MM.1S (cell line): ENCODE results near the gene EXOC4.

ENCODE experiments used
- DNase-seq: peaks from one replicate; pipeline ENCODE4 v3.0.0-alpha.2; 2015
- H2AFZ ChIP-seq: fragments of 300-600 bp; sonication (generic); 2 replicates; pipeline ENCODE4 v1.6.0; 2016; ENCODE audit warnings: antibody characterized with exemption, low read length
- H3F3A ChIP-seq: fragments of 300-600 bp; sonication (generic); 2 replicates; pipeline ENCODE4 v1.6.1; 2016; ENCODE audit warnings: mild to moderate bottlenecking, antibody characterized with exemption, low read length, moderate library complexity, mixed read lengths; ENCODE audit not compliant: insufficient read depth
- H3K27ac ChIP-seq: fragments of 300-600 bp; sonication (generic); 2 replicates; pipeline ENCODE4 v1.5.1; 2016; ENCODE audit warnings: mild to moderate bottlenecking, low read length
- H3K27me3 ChIP-seq: fragments of 300-600 bp; sonication (generic); replicated peaks from 2 replicates; pipeline ENCODE4 v1.6.0; 2016; ENCODE audit warnings: low read length; ENCODE audit not compliant: insufficient read depth
- H3K36me3 ChIP-seq: fragments of 300-600 bp; sonication (generic); replicated peaks from 2 replicates; pipeline ENCODE4 v1.6.1; 2016; ENCODE audit warnings: mild to moderate bottlenecking, low read length, mixed read lengths; ENCODE audit not compliant: insufficient read depth
- H3K4me1 ChIP-seq: fragments of 300-600 bp; sonication (generic); 2 replicates; pipeline ENCODE4 v1.6.1; 2016; ENCODE audit warnings: low read length, mixed read lengths
- H3K4me2 ChIP-seq: fragments of 300-600 bp; sonication (generic); 2 replicates; pipeline ENCODE4 v1.6.0; 2016; ENCODE audit warnings: low read depth, low read length
- H3K4me3 ChIP-seq: fragments of 300-600 bp; sonication (generic); 2 replicates; pipeline ENCODE4 v1.5.1; 2016; ENCODE audit warnings: low read length, mixed read lengths
- H3K79me2 ChIP-seq: fragments of 300-600 bp; sonication (generic); 2 replicates; pipeline ENCODE4 v1.6.1; 2016; ENCODE audit warnings: mixed run types, low read length, mixed read lengths
- H3K9ac ChIP-seq: fragments of 300-600 bp; sonication (generic); 2 replicates; pipeline ENCODE4 v1.6.1; 2016; ENCODE audit warnings: low read length, mixed read lengths
- H3K9me2 ChIP-seq: fragments of 300-600 bp; sonication (generic); replicated peaks from 2 replicates; pipeline ENCODE4 v1.6.1; 2016; ENCODE audit warnings: mild to moderate bottlenecking, low read length, mixed read lengths; ENCODE audit not compliant: insufficient read depth
- H3K9me3 ChIP-seq: fragments of 300-600 bp; sonication (generic); replicated peaks from 2 replicates; pipeline ENCODE4 v1.6.1; 2016; ENCODE audit warnings: mild to moderate bottlenecking, low read length, mixed read lengths; ENCODE audit not compliant: insufficient read depth
- H4K20me1 ChIP-seq: fragments of 300-600 bp; sonication (generic); 2 replicates; pipeline ENCODE4 v1.6.1; 2016; ENCODE audit warnings: mild to moderate bottlenecking, low read length, moderate library complexity, mixed read lengths; ENCODE audit not compliant: insufficient read depth
- CTCF ChIP-seq: fragments of 300-600 bp; sonication (generic); IDR thresholded peaks from 2 replicates; pipeline ENCODE4 v1.5.1; 2016; ENCODE audit warnings: antibody characterized with exemption, low read length, mixed read lengths
- EZH2 ChIP-seq: fragments of 300-600 bp; sonication (generic); optimal IDR thresholded peaks from 2 replicates; pipeline ENCODE3; 2017; ENCODE audit warnings: low read depth, mild to moderate bottlenecking, antibody characterized with exemption, low read length, mixed read lengths
- EZH2phosphoT487 ChIP-seq: fragments of 300-600 bp; sonication (generic); IDR thresholded peaks from 2 replicates; pipeline ENCODE4 v1.6.1; 2018; ENCODE audit warnings: antibody characterized with exemption, low read length

Gene EXOC4

GRCh38 chr7:133489906-133490305, 237.0 kb downstream of the EXOC4 start:
- Histone ChIP-seq H3K36me3 (no peaks in the 10 kb centered on the region), H3K27ac (no peak overlapping the region), H3K9me2 (no peaks in the 10 kb centered on the region), H3K4me1 (no peaks in the 10 kb centered on the region), H3K4me2 (no peak overlapping the region), H3K4me3 (no peak overlapping the region), H4K20me1 (no peaks in the 10 kb centered on the region), H3K27me3 (no peaks in the 10 kb centered on the region), H3K79me2 (no peaks in the 10 kb centered on the region), H3F3A (no peaks in the 10 kb centered on the region), H3K9me3 (no peaks in the 10 kb centered on the region), H2AFZ (no peak overlapping the region), H3K9ac (no peak overlapping the region)
- TF ChIP-seq EZH2phosphoT487 (no peak), EZH2 (no peak), CTCF (no peak)
- DNase-seq = no peak

- Histone ChIP-seq H4K20me1 (no peaks in the 10 kb centered on the region), H2AFZ (no peak overlapping the region), H3K27me3 (no peaks in the 10 kb centered on the region), H3K79me2 (no peaks in the 10 kb centered on the region), H3K4me3 (no peak overlapping the region), H3K4me1 (no peaks in the 10 kb centered on the region), H3K9ac (no peak overlapping the region), H3K36me3 (no peaks in the 10 kb centered on the region), H3F3A (no peaks in the 10 kb centered on the region), H3K9me3 (no peaks in the 10 kb centered on the region), H3K27ac (no peak overlapping the region), H3K9me2 (no peaks in the 10 kb centered on the region), H3K4me2 (no peak overlapping the region)
- TF ChIP-seq EZH2 = no peak
- no peak for TF ChIP-seq EZH2phosphoT487
- TF ChIP-seq CTCF = no peak
- no peak for DNase-seq
These were observed 238.4 kb downstream of the EXOC4 start for GRCh38 chr7:133491201-133491691.

- TF ChIP-seq EZH2phosphoT487 (no peak), EZH2 (no peak), CTCF (no peak)
- no peaks in the 10 kb centered on the region for H3F3A ChIP-seq
- no peaks in the 10 kb centered on the region for H3K36me3 ChIP-seq
- no peak overlapping the region for H3K9ac ChIP-seq
- no peak overlapping the region for H3K4me2 ChIP-seq
- H3K27me3 ChIP-seq = no peaks in the 10 kb centered on the region
- DNase-seq = no peak
- H3K9me2 ChIP-seq = no peaks in the 10 kb centered on the region
- no peaks in the 10 kb centered on the region for H3K79me2 ChIP-seq
- H3K4me1 ChIP-seq = no peaks in the 10 kb centered on the region
- no peaks in the 10 kb centered on the region for H4K20me1 ChIP-seq
- H2AFZ ChIP-seq = no peak overlapping the region
- no peaks in the 10 kb centered on the region for H3K9me3 ChIP-seq
- no peak overlapping the region for H3K27ac ChIP-seq
- no peak overlapping the region for H3K4me3 ChIP-seq
These were observed 239.2 kb downstream of the EXOC4 start for GRCh38 chr7:133491846-133492652.
